Head of caudate nucleus (tissue), 42 donors: ENCODE results near the gene AMN1.
"Not testable (repeated sequence)": the region's sequence is repeated elsewhere in the genome, so short reads cannot be mapped to it uniquely, and the experiment has no call there.

ENCODE experiments used
- DNase-seq, 42 donors: peaks; one replicate each; pipeline versions ENCODE4 v3.0.0 to v3.0.0-alpha.2; 2020 to 2021; ENCODE audit warnings: mixed read lengths in 7 of 42
- intact Hi-C: fragments of 100-400 bp; cut with DNase I; formaldehyde crosslinking; loops from one replicate; pipeline ENCODE4 v1.15.0; 2022

The AMN1 gene

DNA sequence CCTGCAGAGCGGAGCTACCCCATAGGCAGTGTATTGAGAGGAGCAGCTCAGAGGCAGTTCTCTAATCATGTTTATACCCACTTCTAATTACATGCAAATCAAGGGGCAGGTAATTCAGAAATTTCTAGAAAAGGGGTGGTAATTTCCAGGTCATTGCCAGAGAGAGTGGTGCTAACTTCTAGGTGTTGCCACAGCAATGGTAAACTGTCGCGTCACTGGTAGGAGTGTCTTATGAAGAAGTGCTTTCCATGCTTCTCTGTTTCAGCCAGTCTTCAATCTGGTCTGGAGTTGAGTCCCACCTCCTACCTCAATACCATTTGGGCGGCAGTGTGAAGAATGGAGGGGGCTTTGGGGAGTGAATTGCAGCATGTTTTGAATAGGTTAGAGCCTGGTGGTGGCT, 8.5 kb upstream of the AMN1 start:
- DNase-seq = no peak
- intact Hi-C loops = no loop called here

GRCh38 chr12:31736472-31736871, 7.7 kb upstream of the AMN1 start:
- intact Hi-C loops = no loop called here
- DNase-seq = peak in 4 of 42 donors; percentile 20 to 45 (median 35)

- DNase-seq = peak in 1 of 42 donors; percentile 33
- intact Hi-C loops = not testable (repeated sequence)
Observed at GRCh38 chr12:31733549-31734432, 5.0 kb upstream of the AMN1 start.

- DNase-seq = peak in 3 of 42 donors; percentile 10 to 49 (median 42)
- intact Hi-C loops = no loop called here
Observed at GRCh38 chr12:31732926-31733548, 4.2 kb upstream of the AMN1 start.

GRCh38 chr12:31731203-31731602, 2.4 kb upstream of the AMN1 start:
- intact Hi-C loops, DNase-seq: not testable (repeated sequence)

- DNase-seq = peak in 1 of 42 donors; percentile 38
- intact Hi-C loops = loop anchor here (2.0 to 5.0 kb wide), 2 partner anchors 71 to 373 kb away; partner anchors contain the start of gene ETFBKMT
Observed at GRCh38 chr12:31729705-31730104, 884 bp upstream of the AMN1 start.

GRCh38 chr12:31728289-31728916, 418 bp downstream of the AMN1 start:
- peak in 40 of 42 donors; percentile 26 to 82 (median 55) for DNase-seq
- intact Hi-C loops = loop anchor here (2.0 to 5.0 kb wide), 2 partner anchors 70 to 374 kb away; partner anchors contain the start of gene ETFBKMT

- intact Hi-C loops = loop anchor here (5.0 kb wide), 1 partner anchor 375 kb away; no protein-coding TSS in a partner anchor
- DNase-seq = no peak
Observed at GRCh38 chr12:31727192-31727591, 1.6 kb downstream of the AMN1 start.

DNA sequence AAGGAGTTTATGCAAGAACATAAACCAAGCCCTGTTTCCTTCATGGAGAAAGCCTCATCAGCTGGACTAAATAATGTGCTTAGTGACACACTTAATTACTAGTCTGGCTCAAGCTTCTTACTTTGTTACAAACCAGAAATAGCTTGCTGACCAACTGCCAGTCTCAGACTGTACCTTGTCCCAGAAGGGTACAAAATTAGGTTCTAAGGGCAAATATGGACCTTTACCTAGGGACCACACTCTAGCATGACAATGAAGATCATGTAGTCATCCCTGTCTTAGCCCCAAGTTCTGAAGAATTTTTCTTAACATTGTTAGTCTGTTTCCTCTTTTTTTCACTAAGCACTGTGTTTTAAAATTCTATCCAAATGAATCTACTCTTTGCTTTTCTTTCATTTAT, 2.2 kb downstream of the AMN1 start:
- DNase-seq = no peak
- intact Hi-C loops = loop anchor here (5.0 kb wide), 1 partner anchor 376 kb away; no protein-coding TSS in a partner anchor

GRCh38 chr12:31724557-31724956, 4.3 kb downstream of the AMN1 start:
- intact Hi-C loops = no loop called here
- peak in 1 of 42 donors; percentile 21 for DNase-seq

- no peak for DNase-seq
- intact Hi-C loops = no loop called here
Observed at GRCh38 chr12:31722580-31722979, 6.2 kb downstream of the AMN1 start.

DNA sequence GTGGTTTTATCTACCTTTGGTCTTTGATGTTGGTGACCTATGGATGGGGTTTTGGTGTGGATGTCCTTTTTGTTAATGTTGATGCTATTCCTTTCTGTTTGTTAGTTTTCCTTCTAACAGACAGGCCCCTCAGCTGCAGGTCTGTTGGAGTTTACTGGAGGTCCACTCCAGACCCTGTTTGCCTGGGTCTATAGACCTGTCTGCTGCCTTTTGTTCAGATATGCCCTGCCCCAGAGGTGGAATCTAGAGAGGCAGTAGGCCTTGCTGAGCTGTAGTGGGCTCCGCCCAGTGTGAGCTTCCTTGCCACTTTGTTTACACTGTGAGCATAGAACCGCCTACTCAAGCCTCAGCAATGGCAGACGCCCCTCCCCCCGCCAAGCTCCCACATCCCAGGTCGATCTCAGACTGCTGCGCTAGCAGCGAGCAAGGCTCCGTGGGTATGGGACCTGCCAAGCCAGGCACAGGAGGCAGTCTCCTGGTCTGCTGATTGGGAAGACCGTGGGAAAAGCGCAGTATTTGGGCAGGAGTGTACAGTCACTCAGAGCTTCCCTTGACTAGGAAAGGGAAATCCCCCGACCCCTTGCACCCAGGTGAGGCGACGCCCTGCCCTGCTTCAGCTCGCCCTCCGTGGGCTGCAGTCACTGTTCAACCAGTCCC, 10.2 kb downstream of the AMN1 start:
- DNase-seq, intact Hi-C loops: not testable (repeated sequence)

GRCh38 chr12:31716998-31717397, 11.8 kb downstream of the AMN1 start:
- intact Hi-C loops = not testable (repeated sequence)

GRCh38 chr12:31715283-31715825, 13.5 kb downstream of the AMN1 start:
- peak in 1 of 42 donors; percentile 2 for DNase-seq
- intact Hi-C loops = no loop called here

More at GRCh38 chr12:31716998-31717397, 11.8 kb downstream of the AMN1 start:
- not testable (repeated sequence) for DNase-seq

GRCh38 chr12:31714406-31715271, 14.2 kb downstream of the AMN1 start:
- intact Hi-C loops = no loop called here
- no peak for DNase-seq

DNA sequence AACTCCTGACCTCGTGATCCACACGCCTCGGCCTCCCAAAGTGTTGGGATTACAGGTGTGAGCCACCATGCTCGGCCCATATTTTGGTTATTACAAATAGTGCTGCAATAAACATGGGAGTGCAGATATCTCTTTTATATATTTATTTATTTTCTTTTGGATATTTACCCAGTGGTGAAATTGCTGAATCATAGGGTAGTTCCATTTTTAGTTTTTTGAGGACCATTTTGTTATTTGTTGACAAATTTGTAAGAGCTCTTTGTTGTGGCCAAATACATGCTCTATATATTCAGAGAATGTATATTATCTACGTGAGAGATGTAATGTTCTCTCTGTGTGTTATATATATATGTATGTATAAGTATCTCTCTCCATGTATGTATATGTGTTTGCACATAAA, 15.9 kb downstream of the AMN1 start:
- intact Hi-C loops = no loop called here
- no peak for DNase-seq

DNA sequence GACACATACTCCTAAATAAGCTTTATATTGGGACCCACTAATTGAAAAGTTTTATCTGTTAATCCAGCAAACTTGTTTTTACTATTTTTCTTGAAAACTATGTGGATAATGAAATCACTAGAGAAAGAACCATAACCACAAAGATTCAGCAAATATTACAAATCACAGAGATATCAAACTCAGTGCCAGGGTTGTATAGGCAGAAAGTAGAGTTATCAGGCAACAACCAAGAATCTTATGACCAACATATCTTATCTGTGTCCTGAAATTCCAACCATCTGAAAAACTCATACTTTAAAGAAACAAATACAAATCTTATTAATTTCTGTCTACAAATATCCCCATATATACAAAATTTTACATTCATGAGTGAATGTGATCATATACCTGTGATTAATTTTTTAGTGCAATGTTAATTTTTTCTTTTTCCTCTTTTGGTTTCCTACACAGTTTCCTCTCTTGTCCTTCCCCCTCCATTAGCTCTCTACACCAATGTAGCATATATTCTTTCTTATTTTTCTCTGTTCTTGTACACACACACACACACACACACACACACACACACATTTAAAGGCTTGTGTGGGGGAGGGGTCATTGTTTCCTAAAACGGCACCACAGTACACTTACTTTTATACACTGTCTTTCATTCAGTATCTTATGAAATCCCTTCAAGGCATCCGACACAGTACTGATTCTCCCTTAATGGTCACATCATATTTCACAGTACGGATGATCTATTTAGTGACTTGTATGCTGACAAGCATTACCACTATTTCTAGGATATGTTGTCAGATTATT, 18.6 kb downstream of the AMN1 start:
- intact Hi-C loops = no loop called here
- no peak for DNase-seq
